Uterus (tissue), 2 donors: ENCODE data around the gene MED31.

Experiments used
- CTCF ChIP-seq, 4 experiments: fragments of 200-600 bp in 2 of 4; fragments of 450-650 bp in 2 of 4; sonication (generic) in 2 of 4; IDR thresholded peaks; one replicate each; pipeline ENCODE4 v1.5.1; 2016 to 2019; ENCODE audit warnings: antibody characterized with exemption in 4 of 4, mild to moderate bottlenecking in 2 of 4, moderate library complexity in 1 of 4
- POLR2A ChIP-seq, 2 donors: fragments of 450-650 bp; IDR thresholded peaks; one replicate each; pipeline ENCODE4 v1.6.1; 2016; ENCODE audit warnings: antibody characterized with exemption in 2 of 2, mild to moderate bottlenecking in 1 of 2, moderate library complexity in 1 of 2

- TF ChIP-seq CTCF (IDR thresholded peaks at IDR 0.05) (no peak), POLR2A (IDR thresholded peaks at IDR 0.05) (no peak)
Observed at GRCh38 chr17:6605142-6605541, 46.3 kb downstream of the MED31 start.
